IPS DF 19.7 (cell line): ENCODE measurements around the gene PIGS.
"Not testable (repeated sequence)": the region's sequence is repeated elsewhere in the genome, so short reads cannot be mapped to it uniquely, and the experiment has no call there.

Experiments used
- DNase-seq: peaks from one replicate; pipeline ENCODE4 v3.0.0-alpha.2; 2013; ENCODE audit warnings: low read depth, low spot score

PIGS gene

DNA sequence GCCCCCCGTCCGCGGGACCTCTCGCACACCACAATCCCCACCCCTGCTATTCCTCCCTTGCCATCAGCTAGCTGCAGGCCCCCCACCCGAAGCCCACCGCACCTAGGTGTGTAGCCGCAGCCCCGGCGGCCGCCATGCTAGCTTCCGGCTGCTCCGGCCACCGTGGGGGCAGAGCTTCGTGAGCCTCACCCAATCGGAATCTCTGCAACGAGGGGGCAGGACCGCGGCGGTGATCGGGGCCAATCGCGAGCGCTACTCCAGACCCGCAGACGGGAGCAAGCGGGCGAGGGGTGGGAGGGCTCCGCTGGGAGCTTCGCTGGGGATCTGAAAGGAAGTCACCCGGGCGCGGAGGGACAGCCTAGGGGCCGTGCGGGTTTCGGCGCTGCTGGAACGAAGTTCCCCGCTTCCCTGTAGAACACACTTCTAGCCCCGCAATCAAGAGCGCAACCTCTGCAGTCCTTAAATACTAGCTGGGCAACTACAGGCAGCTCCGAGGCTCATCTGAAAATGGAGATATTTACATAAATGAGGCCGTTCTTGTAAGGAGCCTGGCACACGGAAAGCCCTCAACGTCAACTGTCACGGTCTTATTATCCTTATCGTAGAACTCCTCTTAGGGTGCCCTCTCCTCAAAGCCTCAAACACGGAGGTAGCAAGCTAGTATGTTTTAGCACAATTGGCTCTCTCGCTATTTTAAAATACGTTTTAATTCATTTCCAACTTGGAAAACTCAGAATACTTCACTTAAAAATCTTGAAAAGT lies at the start of gene PIGS:
TSS of gene PIGS (minus strand) at position 164 of the 762 bp plus-strand sequence. CDS start at position 136, 28 bp downstream.
- DNase-seq, result peak; percentile 76

DNA sequence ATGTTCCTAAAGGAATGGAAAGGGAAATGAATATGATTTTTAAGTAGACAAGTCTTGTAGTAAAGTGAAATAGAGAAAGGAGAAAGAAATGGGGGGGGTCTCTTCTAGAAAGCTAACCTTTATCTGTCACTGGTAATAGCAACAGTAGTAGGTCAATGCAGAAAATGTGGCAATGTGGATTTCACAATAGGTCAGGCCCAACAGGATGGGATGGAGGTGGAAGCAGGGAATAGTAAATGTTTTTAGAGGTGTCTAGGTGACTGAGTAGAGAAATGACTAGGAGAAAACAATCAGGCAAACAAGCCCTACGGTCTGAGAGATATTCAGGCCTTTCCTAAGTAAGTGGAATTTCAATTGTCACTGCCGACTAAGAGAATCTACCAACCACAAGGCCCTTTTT lies 48.7 kb upstream of the PIGS start:
- DNase-seq, result no peak

DNA sequence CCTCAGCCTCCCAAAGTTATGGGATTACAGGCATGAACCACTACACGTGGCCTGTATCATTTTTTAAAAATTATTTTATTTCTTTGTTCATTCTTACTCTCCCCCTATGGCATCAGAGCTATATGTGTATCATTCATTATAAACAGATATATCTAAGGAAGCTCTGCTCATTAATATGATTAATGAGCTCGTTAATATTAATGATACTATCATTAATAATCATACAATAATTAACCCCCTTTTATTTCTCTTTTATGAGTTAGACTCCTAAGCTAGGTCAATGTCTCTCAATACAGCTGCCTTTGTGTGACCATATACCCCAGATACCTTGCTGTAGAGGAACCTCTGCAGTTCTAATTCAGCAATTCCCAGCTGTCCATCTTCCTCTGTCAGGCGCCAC lies 47.1 kb upstream of the PIGS start:
- no peak for DNase-seq

DNA sequence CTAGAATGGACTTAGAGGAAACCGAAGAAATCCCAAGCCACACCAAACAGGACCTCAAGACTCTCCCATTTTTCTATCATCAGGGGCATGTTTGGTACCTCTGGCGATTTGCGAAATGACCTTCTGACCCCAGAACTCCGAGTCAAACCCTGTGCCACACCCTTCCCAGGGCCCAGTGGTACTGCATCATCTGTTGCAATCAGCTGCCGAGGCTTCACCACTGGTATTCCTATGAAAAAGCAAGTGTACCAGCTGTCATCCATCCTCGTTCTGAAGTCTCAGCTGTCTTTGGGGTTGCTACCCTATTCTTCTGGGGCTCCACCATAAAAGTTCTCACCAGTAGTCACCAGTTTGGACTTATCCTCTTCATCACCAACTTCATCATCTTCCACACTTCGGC lies 45.0 kb upstream of the PIGS start:
- no peak for DNase-seq

DNA sequence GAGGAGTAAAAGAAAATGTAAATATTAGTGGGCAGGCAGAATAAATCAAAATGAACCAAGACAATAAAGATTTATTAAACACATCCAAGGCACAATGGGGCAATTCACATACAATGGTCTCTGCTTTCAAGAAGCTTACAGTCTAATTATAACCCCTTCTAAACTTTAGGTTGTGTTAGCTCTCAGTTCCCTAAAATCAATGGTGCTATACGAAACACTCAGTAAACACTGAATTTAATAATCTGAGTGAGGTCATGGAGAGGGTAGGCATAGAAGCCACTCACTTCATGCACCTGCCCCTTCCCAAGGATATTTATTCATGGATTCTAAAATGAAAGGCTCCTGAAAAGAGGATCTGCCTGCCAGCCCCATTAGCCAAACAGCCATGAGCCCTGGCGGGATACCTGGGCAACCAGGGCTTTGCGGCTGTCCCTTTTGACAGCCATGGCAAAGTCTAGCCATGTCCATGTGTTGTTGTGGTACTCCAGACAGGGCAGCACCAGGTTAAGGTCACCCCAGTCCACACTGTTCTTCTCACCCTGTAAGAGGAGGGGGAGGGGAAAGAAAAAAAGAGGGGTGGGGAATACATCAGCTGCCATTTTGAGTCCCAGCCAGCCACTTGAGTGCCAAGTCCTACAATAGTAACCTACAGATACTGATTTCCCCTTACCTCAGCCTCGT lies 44.1 kb upstream of the PIGS start:
- DNase-seq, result no peak

DNA sequence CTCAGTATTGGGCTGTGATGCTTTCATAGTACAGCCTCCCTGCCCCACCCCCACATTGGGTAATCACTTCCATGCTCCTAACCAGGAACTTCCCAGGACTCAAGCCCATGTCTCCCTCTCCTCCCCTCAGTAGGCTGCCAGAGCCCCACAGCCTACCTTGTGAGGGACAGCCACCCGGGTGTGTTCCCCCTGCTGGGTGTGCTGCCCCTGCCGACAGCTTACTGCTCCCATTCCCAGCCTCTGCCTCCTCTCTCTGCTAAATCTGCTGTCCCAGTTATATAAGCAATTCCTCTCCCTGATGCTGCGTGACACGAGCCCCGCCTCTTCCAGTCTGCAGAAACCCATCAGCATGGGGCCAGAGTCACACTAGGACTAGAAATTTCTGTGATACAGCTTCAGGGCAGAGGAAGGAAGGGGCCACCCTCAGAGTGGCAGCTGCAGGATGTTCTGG lies 42.6 kb upstream of the PIGS start, which contains the start of gene RSKR:
TSS of gene RSKR (minus strand) at position 255 of the 451 bp plus-strand sequence. CDS start at position 231, 24 bp downstream.
- no peak for DNase-seq

DNA sequence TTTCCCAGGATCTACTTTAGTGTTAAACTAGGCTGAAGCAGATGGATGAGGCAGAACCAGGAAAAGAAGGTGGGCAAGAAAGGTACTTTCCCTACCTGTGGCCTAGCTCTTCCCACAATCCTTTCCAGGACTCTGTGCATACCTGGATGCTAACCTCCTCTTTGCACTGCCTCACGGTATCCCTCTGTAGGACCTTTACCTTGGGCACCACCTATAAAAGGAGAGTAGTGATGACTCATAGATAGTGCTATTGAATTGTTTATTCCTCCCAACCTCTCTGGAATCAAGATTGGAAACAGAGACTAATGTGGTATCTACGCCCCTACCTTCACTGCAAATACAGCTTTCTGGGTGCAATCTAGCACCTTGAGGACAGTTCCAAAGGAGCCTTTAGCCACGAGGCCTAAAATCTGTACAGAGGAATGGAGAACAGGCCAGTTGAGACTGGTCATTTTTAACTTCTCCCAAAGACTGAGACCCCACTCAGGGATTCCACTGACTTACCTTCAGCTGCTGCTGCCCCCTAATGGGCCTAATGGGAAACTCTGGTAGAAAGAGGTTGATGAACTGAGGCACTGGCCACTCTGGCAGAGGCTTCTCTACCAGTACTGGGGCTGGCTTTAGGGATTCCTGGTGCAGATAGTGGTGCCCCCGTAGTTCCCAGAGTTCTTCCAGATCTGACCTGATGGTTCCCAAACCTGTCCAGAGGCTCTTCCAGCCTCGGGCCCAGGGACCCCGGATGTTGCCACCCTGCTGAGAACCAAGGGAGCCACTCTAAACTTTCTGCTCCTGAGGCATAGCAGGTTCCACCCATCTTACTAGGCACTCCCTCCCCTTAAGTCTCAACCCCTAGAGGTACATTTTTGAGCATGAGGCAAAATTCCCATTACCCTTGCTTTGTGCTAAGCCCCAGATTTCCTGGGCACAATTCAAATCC lies 41.9 kb upstream of the PIGS start:
- DNase-seq, result no peak

DNA sequence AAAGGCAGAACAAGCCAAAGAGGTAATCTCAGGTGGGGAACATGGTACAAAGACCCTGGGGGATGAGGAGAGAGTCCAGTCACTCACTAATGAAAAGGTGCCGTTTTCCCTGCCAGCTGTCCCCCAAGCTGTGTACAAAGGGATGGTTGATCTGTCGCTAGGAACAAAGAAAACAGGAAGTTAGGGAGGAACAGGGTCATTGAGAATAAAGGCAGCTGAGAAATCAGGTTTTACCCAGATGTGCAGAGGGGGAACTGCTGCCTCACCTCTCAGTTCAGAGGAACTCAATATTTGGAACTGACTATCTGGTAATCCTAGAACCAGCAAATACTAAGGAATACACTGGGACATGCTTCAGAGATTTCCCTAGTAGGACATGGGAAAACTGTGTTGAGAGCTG lies 41.2 kb upstream of the PIGS start:
- DNase-seq, result no peak

DNA sequence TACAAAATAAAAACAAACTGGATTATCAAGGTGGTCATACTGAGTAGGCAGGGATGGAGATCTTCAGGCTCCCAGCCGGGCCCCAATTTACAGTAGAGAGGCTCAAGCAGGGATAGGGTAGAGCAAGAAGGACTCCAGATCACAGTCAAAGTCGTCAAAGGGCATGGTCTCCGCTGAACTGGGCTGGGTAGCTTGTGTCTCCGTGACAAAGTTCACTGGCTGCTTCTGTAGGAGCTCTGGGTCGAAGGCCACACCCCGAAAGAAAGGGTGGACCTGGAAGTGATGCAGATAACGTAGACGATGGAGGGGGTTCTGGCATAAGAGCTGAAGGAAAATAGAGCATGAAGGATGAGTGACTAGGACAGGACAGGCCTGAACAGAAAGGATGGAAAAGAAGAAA lies 39.1 kb upstream of the PIGS start:
- no peak for DNase-seq

DNA sequence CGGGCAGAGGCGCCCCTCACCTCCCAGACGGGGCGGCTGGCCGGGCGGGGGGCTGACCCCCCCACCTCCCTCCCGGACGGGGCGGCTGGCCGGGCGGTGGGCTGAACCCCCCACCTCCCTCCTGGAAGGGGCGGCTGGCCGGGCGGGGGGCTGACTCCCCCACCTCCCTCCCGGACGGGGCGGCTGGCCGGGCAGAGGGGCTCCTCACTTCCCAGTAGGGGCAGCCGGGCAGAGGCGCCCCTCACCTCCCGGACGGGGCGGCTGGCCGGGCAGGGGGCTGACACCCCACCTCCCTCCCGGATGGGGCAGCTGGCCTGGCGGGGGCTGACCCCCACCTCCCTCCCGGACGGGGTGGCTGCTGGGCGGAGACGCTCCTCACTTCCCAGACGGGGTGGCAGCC lies 32.7 kb upstream of the PIGS start:
- DNase-seq, result not testable (repeated sequence)

DNA sequence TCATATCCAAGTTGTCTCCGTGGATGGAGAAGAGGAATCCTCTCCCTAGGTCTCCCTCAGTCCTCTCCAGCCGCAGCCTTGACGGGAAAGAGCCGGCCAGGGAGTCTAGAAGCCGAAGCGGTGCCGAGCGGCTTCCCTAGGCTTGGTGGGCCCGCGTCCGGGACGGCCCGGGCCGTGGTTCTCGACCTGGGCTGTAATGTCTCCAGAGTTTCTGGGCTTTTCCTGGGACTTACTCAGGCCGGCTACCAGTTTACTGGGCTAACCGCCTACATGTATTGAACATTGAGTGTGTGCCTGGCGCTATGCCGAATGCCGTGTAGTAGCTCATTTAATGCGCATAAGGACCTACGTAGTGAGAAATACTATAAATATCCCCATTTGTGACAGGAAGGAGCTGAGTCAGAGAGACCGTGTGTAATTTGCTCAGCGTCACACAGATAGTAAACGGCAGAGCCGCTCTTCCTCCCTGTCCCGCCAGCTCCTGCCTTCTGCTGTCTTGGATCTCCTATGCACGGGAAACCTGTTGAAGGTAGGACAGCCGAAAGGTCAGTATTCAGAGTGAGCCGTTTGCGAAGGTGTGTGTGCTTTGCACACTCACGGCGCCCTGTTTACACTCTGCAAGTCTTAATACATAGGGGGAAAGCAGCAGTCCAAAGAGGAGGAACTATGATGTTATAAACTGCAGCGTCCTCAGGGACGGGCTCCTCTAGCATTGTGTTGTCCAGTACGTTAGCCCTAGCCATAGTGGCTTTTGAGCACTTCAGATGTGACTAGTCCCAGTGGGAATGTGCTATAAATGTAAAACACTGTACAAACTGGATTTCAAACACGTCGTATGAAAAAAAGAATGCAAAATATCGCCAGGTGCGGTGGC lies 28.2 kb upstream of the PIGS start:
- DNase-seq, result no peak

DNA sequence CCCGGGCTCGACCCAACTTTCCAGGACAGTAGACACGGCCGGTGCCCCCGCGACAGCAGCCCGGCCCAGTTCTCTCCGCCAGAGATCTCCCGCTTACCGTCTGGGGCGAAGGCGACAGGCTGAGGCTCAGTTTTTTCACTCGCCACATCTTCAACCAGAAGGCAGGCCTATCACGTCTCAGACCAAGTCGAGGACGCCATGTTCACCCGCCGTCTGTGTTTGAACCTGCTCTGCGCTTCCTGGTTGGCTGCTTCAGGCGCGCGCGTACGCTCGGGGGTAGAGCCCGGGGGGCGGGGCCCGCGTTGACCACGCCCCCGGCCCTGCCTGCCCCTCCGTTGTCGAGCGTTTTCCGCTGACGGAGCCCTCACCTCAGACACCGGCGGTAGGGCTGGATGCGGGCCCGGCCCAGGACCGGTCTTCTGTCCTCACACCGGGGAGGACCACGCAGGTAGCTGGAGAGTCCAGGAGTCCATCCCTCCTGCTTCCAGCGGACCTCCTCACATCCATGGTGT lies 27.5 kb upstream of the PIGS start, which contains the start of gene SPAG5:
TSS of gene SPAG5 (minus strand) at position 227 of the 512 bp plus-strand sequence. CDS start at position 148, 79 bp downstream.
- peak; percentile 75 for DNase-seq

DNA sequence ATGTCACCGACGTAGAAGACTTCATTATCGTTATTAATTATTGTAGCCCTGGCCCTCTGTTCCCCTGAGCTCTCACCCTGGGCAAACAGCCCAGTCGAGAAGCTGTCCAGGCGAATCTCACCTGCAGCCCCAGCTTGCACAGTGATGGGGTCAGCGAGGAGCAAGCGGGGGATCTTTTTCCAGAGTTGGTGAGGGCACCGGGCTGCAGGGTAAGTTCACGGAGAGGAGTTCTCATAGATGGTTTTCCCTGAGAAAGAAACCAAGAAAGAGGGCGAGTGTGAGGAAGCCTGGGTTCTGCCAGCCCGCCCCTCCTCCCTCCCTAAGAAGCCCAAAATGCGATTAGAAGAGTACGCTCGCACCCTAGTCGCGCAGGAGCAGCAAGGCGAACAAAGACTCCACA lies 27.1 kb upstream of the PIGS start:
- DNase-seq, result no peak

DNA sequence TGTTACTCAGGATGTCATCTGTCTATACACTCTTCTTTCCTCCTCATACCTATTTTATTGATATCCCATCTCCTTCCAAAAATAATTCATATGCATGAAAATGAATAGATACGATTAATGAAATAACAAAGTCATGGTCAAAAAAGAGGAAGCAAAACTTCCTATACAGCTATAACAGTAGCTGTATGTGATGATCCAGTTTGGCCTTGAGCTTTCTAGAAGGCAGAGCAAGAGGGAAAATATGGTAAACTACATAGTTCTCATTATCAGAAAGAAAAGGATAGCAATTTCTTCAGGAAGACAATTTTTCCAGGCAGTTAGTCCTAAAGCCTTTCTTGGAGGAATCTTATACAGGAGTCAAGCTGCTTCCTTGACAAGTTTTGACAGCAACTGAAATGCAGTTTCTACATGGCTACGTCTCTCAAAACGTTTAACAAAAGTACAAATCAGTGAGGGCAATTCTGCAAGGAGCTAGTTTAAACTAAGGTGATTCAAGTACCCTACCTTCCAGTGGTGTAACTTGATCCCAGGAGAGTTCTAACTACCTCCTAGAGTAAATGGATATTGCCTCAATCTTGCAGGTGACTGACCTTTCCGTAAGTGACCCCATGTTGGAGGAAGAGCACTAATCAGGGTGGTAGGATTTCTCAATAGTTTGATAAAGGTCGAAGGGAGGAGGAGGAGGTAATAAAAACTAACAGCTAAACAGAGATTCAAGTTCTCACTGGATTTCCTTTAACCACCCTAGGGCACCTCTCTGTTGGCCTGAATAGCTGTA lies 26.5 kb upstream of the PIGS start:
- DNase-seq, result no peak

DNA sequence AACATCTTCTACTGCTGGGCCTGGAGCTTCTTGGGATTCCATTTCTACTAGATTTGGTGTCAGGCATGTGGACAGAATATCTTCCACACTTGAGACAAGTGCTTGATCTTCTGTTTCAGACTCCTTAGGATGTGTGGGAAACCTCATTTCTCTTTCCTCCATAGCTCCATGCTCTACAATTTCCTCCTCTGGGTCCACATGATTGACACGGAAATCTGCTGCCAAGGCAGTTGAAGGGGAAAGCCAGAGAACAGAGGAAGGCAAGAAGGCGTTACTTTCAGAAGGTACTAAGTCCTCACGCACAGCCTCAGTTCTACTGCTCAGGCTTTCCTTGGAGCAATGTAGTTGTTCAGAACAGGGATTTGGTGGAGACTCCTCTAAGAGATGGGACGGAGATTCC lies 20.9 kb upstream of the PIGS start:
- no peak for DNase-seq

DNA sequence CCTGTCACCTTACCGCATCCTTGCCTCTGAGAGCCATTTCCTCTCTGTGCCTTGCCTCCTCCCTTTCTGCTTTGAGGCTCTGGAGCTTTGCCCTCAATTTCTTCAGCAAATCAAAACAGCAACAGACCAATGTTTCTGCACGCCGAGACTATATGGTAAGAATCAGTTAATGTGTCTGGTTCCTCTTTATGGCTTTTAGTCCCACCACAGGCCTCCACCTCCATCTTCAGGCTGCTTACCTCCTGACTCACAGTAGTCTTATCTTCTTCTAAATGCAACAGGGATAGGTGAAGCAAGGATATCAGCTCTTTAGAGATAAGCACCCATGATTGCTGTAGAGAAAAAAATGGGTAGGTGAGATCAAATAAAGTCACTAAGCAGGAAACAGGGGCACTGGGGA lies 14.5 kb upstream of the PIGS start:
- no peak for DNase-seq

DNA sequence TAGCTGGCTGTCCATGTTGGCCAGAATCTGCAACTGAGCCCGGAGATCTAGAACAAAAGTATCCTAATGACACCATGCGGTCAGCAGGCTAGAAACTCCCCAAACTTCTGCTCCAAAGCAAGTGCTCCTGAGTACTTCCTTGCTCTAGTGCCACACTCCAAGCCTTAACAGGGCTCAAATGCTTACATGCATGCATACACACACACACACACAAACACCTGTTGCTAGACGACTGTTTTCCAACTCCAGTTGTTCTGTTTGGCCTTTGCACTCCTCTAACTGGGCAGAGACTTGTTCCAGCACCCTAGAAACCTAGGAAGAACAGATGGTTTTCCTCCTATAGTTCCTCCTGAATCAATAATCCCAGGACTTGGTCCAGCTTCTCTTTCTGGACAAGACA lies 13.1 kb upstream of the PIGS start:
- no peak for DNase-seq

DNA sequence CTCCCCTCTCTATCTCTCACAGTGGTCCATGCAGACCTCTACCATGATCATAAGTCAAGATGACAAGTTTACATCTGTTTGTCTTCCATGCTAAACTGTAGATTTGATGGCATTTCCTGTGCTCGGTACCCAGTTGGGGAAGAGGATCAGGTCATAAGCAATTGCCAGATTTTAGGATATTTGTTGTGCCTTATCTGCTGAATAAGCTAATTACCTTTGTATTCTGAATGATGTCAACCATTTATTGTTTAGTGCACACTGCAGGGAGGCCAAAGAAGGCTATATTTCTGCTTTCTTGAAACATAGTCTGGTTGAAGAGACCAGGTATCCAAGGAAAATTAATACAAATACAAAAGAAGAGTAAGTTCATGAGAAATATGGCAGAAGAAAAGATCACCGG lies 11.2 kb upstream of the PIGS start:
- DNase-seq, result no peak

DNA sequence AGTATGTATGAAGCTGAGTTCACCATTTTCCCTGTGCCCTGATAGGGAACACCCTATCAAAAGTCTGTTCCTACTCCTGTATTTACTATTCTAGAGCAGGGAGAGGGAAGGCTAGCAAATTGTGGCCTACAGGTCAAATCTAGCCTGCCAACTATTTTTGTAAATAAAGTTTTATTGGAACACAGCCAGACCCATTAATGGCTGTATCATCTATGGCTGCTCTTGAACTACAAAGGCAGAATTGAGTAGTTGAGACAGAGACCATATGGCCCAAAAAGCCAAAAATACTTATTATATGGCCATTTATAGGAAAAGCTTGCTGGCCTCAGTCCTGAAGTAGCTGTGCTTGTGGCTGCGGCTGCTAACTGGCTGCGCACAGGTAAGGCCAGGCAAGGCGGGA lies 9.6 kb upstream of the PIGS start:
- DNase-seq, result no peak

DNA sequence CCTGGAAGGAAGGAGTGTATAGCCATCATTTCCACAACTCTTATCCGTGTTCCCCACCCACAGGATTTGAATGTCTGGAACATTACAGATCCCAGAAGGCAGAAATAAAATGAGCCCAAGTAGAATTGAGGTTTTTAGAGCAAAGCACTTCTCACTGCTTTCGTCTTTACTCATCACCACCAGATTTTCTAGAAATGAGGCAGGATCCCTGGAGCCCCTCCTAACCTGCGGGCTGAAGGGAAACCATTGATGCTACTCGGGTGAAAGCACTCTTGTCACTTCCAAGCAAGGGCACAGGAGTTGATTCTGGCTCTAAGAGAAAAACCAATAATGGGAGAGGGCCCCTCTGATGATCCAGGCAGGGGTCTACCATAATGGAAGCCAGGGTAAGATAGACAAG lies 8.2 kb upstream of the PIGS start:
- no peak for DNase-seq
